Stimulated activated CD4-positive, alpha-beta T cell treated with anti-CD3 and anti-CD28 coated beads, Interleukin-12 subunit alpha, Interleukin-12 subunit beta, amount 100 ng/mL, for 24 hours (primary cell): Measurements from ENCODE around the gene PHLDB2.

Experiments used
- DNase-seq, 2 experiments: peaks; one replicate each; pipeline ENCODE4 v3.0.0-alpha.2; 2020; ENCODE audit warnings: low read depth in 2 of 2

PHLDB2 gene

GRCh38 chr3:111961461-111962164, 102.5 kb downstream of the PHLDB2 start:
- DNase-seq, result no peak

GRCh38 chr3:111963424-111963823, 104.4 kb downstream of the PHLDB2 start:
- DNase-seq, result no peak

GRCh38 chr3:111965484-111965883, 106.4 kb downstream of the PHLDB2 start:
- DNase-seq, result no peak

GRCh38 chr3:111967068-111967467, 108.0 kb downstream of the PHLDB2 start:
- DNase-seq, result no peak

- peak; percentile 61 to 85 for DNase-seq
Measured at GRCh38 chr3:111967651-111968274, 108.7 kb downstream of the PHLDB2 start.

GRCh38 chr3:111968319-111969054, 109.4 kb downstream of the PHLDB2 start:
- no peak for DNase-seq

GRCh38 chr3:111970376-111970775, 111.3 kb downstream of the PHLDB2 start:
- DNase-seq, result no peak

- DNase-seq, result no peak
Measured at GRCh38 chr3:111971533-111972130, 112.6 kb downstream of the PHLDB2 start.

GRCh38 chr3:111972891-111973290, 113.8 kb downstream of the PHLDB2 start:
- no peak for DNase-seq

- DNase-seq, result no peak
Measured at GRCh38 chr3:111975131-111975530, 116.1 kb downstream of the PHLDB2 start.

- DNase-seq, result no peak
Measured at GRCh38 chr3:111976254-111976653, 117.2 kb downstream of the PHLDB2 start.

- DNase-seq, result peak; percentile 92 to 95
Measured at GRCh38 chr3:111978583-111979433, 119.7 kb downstream of the PHLDB2 start, which contains the start of gene ABHD10. TSS of gene ABHD10 (plus strand) at chr3:111979026. CDS start at chr3:111979062, 36 bp downstream.

GRCh38 chr3:111979434-111980038, 120.5 kb downstream of the PHLDB2 start:
- no peak for DNase-seq

- DNase-seq, result no peak
Measured at GRCh38 chr3:111980716-111981456, 121.8 kb downstream of the PHLDB2 start.

- DNase-seq, result no peak
Measured at GRCh38 chr3:111981457-111981763, 122.3 kb downstream of the PHLDB2 start.

- no peak for DNase-seq
Measured at GRCh38 chr3:111984636-111985298, 125.7 kb downstream of the PHLDB2 start.

GRCh38 chr3:111986800-111987199, 127.7 kb downstream of the PHLDB2 start:
- no peak for DNase-seq

GRCh38 chr3:111989061-111989678, 130.1 kb downstream of the PHLDB2 start:
- DNase-seq, result no peak

GRCh38 chr3:111993038-111993437, 134.0 kb downstream of the PHLDB2 start:
- DNase-seq, result no peak
